HG03442 (cell line): ENCODE measurements around the gene B3GAT2.

ENCODE experiments used
- ATAC-seq: cut with Tn5 transposase; IDR thresholded peaks from one replicate; pipeline ENCODE4 v1.9.1; 2021; ENCODE audit warnings: mild to moderate bottlenecking, moderate library complexity; ENCODE audit not compliant: unreplicated experiment

Gene B3GAT2

DNA sequence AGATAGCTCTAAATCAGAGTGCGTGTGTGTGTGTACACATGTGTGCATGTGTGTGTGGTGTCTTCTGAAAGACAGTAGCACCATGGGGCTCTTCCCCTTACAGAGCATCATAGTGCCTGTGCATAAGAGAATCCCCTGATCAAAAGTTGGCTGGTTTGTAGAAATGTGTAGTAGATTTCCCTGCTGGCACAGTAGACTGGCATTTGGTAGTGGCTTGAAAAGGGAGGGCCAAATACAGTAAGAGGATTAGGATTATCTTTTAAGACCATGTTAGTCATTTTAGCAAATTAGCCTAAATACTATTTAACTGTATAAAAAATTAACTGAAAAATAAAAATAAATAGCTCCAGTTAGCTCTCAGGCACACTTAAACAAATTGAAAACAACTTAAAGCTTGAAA lies 112.6 kb downstream of the B3GAT2 start:
- no peak for ATAC-seq

DNA sequence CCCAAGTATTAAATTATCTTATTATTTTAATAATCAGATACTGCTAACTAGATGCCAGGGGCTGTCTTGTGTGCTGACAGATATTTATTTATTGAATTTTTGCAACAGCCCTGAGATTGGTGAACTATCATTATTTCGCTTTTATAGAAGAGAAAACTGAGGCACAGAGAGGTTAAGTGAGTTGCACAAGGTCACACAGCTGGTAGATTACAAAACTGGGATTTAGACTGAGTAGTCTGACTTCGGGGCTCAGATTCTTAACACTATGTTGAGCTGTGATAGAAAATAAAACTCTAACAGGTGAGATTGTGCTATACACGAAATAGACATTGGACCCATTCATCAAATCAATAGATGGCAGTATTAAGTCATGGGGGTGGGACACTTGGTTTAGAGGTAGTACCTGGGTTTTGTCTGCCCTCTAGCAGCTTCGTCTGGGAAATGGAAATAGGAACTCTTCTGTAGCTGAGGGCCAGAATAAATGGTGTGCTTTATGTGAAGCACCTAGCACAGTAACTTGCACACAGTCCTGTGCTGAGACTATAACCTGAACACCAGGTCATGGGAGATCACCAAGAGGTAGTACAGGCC lies 113.4 kb downstream of the B3GAT2 start:
- no peak for ATAC-seq

DNA sequence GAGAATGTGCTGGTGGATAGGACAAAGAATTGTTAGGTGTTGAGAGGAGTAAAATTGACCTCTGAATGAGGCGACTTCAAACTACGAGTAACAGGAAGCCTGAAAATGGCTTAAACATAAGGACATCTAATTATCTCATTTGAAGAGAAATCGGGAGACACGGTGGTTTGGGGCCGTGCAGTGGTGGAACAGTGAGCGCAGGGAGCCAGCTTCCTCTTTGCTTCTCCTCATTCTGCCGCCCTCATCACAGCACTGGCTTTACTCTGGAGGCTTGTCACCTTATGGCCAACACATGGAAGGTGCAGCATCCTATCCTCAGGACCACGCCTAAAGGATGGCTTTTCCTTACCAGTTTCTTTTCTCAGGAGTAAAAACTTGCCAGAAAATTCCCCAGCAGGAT lies 114.3 kb downstream of the B3GAT2 start:
- ATAC-seq: no peak

DNA sequence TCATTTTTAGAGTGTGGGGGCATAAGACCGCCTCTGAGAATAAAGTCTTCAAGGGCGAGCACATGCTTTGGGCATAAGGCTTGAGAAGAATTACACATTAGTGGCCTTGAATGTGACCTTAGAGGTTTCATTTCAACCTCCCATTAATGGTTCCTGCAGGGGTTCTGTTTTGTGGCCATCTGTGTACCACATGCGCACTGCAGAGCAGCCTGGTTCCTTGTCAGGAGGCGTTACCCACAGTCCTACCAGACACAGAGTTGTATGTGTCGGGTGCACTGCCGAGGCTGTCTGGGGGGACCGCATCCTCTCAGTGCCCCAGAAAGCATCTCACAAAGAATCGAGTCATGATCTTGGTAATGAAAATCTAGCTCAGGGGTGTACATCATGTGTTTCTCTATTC lies 115.7 kb downstream of the B3GAT2 start:
- no peak for ATAC-seq

DNA sequence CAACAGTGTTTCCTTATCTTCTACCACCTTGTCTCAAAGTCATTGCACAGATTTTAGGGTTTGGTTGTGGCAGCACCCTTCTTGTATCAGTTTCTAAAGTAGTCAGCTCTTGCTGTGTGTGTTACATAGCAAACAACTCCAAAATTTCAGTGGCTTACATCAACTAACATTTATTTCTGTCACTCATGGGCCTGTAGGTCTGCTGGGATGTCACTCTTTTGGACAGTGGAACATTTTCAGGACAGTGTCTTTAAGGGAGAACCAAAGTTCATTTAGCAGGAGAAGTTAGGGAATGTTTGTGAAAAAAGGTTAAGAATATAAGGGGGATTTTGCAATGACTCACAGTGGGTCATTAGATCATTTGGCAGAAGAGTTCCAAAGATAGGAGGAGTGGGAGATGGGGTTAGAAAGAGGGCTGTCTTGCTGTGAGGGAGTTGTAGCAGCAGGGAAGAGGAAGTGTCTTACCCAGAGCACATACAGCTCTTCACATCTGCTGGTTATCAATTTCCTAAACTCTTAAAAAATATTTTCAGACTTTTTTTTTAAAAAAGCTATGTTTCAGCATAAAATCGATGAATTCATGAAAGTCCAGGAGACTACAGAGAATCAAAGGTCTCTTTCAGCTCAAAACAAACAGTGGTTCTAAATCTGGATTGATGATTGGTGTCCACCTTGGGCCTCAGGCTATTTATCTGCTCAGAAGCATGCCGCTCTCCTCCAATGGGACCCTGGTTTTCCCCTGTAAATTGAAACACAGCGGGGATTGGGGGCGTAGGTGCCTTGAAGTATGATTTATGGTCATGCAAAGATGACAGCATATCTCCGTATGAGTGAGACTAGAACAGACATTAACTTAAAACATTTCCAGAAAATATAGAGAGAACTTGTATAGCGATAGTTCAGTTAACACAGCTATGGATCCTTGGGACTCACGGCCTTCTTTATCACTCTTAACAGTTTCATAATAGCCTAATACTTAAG lies 117.3 kb downstream of the B3GAT2 start:
- ATAC-seq: peak; percentile 47

DNA sequence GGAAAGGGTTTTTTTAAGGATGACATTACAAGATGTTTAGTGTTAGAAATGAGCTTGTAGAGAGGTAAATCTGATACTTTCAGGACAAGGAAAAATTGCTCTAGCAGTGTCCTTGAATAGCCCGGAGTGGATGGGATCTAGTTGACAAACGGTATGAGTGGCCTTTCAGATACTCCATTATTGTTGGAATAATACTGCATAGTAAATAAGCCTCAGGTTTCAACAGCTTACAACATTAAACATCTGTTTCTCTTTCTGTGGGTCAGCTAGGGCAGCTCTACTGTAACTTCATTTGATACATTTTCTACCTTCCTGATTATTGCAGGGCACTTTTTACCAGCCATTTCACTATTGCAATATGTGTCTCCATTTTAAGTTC lies 118.0 kb downstream of the B3GAT2 start:
- no peak for ATAC-seq

DNA sequence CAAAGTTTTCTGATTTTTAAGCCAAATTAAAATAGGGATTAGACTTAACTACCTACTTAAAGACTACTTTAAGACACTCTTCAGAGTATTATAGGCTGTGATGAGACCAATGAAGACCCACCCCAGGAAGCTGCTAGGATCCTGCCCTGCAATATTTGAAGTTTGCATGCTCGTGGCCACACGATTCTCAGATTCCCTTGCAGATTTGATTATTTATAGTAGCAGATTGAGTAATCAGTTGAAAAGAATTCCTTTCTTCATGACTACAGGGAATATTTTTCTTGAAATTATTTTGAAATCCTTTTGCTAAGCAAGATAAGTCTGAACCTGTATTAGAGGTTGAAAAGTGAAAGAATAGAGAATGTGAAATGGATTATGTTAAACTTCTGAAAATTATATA lies 122.3 kb downstream of the B3GAT2 start:
- ATAC-seq: no peak

DNA sequence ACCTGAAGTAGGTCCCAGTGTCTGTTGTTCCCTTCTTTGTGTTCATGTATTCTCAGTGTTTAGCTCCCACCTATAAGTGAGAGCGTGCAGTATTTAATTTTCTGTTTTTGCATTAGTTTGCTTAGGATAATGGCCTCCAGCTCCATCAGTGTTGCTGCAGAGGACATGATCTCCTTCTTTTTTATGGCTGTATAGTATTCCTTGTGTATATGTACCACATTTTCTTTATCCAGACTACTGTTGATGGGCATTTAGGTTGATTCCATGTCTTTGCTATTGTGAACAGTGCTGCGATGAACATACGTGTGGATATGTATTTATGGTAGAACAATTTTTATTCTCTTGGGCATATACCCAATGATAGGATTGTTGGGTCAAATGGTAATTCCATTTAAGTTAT lies 125.4 kb downstream of the B3GAT2 start:
- no peak for ATAC-seq

DNA sequence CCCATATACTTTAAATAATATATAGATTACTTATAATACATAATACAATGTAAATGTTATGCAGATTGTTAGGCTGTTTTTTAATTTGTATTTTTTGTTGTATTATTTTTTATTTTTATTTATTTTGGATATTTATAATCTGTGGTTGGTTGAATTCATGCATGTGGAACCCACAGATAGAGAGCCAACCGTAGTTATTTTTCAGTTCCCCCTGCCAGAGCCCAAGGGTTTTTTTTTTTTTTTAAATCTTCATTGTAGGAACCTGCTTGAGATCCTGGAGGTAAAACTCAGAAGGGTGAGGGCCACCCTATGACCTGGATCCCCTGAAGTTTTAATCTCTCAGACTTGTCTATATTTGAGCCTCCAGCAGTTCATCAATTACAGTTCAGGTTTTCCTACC lies 133.2 kb downstream of the B3GAT2 start:
- no peak for ATAC-seq

DNA sequence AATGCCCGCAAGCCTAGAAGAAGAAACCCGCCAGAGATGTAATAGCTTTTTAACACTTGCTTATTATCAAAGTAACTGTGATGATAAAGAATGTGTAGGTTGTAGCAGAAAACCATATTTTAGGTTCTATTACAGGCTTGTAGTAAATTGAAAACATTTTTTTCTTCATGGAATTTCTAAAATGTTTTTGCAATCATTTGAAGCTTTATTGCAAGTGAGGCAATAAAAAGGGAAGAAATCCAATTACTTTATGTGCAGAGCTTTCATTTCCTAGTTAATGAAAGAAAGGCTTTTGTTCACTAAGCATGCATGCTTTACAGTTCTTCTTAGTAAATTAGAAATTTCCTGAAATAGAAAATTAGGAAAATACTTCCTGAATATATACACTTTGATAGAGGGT lies 135.1 kb downstream of the B3GAT2 start:
- ATAC-seq: no peak

DNA sequence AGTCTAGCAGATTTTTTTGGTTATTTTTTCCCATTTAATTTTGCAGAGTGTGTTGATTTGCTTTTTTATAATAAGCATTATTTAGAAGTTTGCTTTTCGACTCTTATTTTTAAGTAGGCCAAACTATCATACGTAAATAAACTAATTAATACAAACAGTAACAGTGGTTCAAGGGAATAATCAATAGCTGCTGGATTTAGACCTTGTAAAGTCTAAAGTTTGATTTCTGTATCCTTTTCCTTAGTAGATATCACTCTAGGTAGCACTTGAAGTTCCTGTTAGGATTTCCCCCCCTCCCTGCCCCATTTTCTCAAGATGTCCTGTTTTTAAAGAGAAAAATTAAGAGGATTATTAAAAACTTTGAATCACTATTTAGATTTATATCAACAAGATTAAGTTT lies 136.1 kb downstream of the B3GAT2 start:
- ATAC-seq: no peak

DNA sequence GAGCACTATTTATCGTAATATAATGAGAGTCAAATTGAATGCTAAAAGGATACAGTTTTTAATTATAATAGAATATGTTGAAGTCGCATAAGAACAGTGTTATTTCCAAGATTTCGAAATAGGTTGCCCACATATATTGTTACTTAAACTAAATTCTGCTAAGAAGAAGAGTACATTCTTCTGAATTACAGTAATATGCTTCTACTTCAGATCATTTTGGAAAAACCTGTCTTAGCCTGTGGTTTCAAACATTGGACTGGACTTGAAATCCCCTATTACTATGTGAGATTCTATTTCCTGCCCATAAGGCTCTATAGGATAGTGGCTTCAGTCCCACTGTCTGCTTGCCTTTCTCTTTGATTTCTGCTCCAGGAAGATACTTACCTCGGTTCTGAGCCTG lies 137.2 kb downstream of the B3GAT2 start:
- no peak for ATAC-seq

DNA sequence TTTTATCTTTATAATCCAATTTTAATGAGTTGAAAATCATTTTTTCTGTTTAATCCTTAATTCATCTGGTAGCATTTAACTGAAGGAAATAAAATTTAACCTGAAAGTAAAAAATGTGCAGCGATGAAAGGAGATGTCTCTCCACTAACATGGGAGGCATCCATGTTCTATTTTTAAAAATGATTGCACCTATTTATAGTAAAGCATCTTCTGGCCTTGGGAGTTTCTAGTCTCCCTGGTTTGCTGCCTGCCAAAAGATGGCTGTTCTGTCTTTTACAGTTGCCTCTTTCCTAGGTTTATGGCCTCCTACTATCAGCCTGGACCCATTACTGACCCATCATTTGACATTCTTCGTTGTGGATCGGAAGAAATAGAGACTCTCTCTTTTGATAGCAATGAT lies 143.0 kb downstream of the B3GAT2 start:
- no peak for ATAC-seq

DNA sequence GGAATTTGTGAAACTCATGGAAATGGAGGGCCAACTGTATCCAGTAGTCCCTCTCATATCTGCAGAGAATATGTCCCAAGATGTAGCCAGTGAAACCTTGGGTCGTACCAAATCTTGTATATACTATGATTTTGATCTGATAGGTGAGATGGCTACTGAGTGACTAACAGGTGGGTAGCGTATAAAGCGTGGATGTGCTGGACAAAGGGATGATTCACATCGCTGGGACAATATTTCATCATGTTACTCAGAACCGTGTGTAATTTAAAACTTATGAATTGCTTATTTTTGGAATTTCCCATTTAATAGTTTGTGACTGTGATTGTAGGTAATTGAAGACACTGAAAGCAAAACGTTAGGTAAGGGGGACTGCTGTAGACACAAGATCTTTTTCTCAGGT lies 145.1 kb downstream of the B3GAT2 start:
- ATAC-seq: no peak
